AG09319 (cell line): ENCODE measurements around the gene MRPL9.

Experiments
- DNase-seq: peaks from one replicate; pipeline ENCODE4 v3.0.0-alpha.2; 2010; ENCODE audit warnings: low read depth; ENCODE audit errors: extremely low read depth
- CTCF ChIP-seq: IDR thresholded peaks from 2 replicates; pipeline ENCODE4 v1.5.1; 2011; ENCODE audit warnings: low read depth, mild to moderate bottlenecking, inconsistent platforms, low read length, moderate library complexity

MRPL9 gene

GRCh38 chr1:151720554-151720953, 42.7 kb downstream of the MRPL9 start:
- TF ChIP-seq CTCF = no peak
- DNase-seq = no peak

- no peak for TF ChIP-seq CTCF
- DNase-seq = no peak
These were observed 43.2 kb downstream of the MRPL9 start for GRCh38 chr1:151720125-151720524.

- DNase-seq = no peak
- TF ChIP-seq CTCF = no peak
These were observed 44.6 kb downstream of the MRPL9 start for GRCh38 chr1:151718666-151719065.

DNA sequence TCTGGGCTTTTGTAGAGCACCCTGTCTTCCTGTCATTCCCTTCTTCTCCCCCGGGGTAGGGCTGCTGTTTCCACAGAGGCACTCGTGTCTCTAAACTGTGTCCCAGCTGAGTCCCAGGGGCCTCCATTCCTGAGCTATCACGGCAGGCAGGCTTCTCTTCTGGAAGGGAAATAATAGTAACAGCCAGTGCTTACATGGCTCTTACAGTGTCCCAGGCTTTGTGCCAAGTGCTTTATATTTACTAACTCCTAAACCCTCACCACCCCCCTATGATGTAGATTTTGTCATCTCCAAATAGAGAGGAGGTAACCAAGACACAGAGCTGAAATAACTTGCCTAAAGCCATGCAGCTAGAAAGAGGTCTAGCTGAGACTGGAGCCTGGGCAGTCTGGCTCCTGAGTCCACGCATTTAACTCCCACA, 45.3 kb downstream of the MRPL9 start:
- no peak for TF ChIP-seq CTCF
- no peak for DNase-seq

DNA sequence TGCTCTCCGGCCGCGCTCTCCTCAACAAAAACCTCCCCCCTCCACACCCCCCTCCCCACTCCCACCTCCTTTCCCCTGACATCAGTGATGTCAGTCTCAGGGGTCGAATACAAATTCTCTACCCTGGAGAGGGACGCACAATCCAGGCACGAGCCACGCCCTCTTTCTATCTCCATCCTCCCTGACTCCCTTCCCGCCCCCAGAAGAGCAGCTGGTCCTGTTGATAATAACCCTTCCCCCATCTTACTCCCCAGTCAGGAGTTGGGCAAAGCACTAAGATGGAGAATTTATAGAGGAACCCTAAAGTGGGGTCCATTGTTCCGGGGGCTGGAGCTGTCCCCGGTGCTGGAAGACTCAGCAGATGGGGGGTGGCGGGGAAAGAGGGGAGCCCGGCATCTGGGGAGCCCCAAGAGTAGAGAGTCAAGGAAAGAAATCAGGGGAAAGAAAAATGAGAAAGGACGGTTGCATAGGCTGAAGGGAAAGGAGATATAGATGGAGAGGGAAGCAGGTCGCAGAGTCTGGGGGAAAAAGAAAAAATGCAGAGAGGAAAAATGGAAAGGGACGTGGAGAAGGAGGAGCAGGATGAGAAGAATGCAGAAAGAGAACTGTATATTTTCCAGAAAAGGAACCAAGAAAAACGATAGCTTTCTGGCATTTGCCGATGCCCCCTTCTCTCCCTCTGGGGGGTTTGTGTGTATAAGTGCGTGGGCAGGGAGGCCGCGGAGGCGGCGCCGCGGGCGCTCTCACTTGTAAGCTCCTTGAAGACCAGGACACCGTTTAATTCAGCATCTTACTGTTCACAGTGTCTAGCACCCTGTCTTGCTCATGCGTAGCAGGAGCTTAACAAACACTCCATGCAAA, 46.3 kb downstream of the MRPL9 start, which contains the start of gene CELF3:
TSS of gene CELF3 (minus strand) at position 33 of the 861 bp plus-strand sequence. CDS start 783 bp downstream, outside the sequence.
- no peak for DNase-seq
- TF ChIP-seq CTCF = no peak

GRCh38 chr1:151716405-151716762, 46.9 kb downstream of the MRPL9 start:
- no peak for TF ChIP-seq CTCF
- no peak for DNase-seq

GRCh38 chr1:151715726-151716404, 47.4 kb downstream of the MRPL9 start:
- TF ChIP-seq CTCF = no peak
- no peak for DNase-seq
